Mucosa of descending colon (tissue), 3 donors: ENCODE data around the gene MSANTD7. TPM values are rescaled to one million over a fixed set of nuclear protein-coding genes. Genes with fewer than 3 reads are reported as not detected.
A peak's percentile ranks its signal among the peaks of the same experiment; 100 is the strongest.

Experiments
- ATAC-seq: fragments of 200-7000 bp; cut with Tn5 transposase; one replicate; pipeline ENCODE4 v1.9.1; 2020; ENCODE audit warnings: mild to moderate bottlenecking, moderate library complexity
- DNase-seq, 3 donors: peaks; one replicate each; pipeline ENCODE4 v3.0.0-alpha.2; 2020
- H3K36me3 ChIP-seq: fragments of 200-600 bp; one replicate; pipeline ENCODE4 v1.8.0; 2021; ENCODE audit warnings: low read depth, mild to moderate bottlenecking
- H3K4me1 ChIP-seq: fragments of 200-600 bp; one replicate; pipeline ENCODE4 v1.8.0; 2021; ENCODE audit warnings: low read depth, mild to moderate bottlenecking
- H3K4me3 ChIP-seq: fragments of 200-600 bp; one replicate; pipeline ENCODE4 v1.8.0; 2021; ENCODE audit warnings: mild to moderate bottlenecking
- H3K9me3 ChIP-seq: fragments of 200-600 bp; one replicate; pipeline ENCODE4 v1.8.0; 2021; ENCODE audit warnings: mild to moderate bottlenecking
- CTCF ChIP-seq: fragments of 200-600 bp; IDR thresholded peaks from one replicate; pipeline ENCODE4 v1.8.0; 2022; ENCODE audit warnings: antibody characterized with exemption, mild to moderate bottlenecking
- intact Hi-C, 2 donors: fragments of 100-400 bp; cut with DNase I in 1 of 2; cut with micrococcal nuclease in 1 of 2; formaldehyde crosslinking; loops; one replicate each; pipeline versions ENCODE4 v1.11.0 to v1.11.1; 2022; cut with DNase I, micrococcal nuclease
- total RNA-seq, 3 donors: library from RNA; stranded (reverse); fragmentation: NEBNext Ultra II Directional in 2 of 3; extraction: Animal tissue kit (Norgen Biotek cat#: 25700) in 2 of 3; gene quantifications; one replicate each; pipeline versions ENCODE4 v1.2.1 to v1.2.4, GENCODE V29; 2021 to 2023
- donor health status: DM: no; HTN: no; CAD: no; lungs with moderate emphysema.
- donor health status: DM: no; HTN: no; CAD: no.
- donor health status: DM: no; HTN: yes; CAD: no.

The MSANTD7 gene
- total RNA-seq, 3 donors from 2014 or later = 11.2 to 14.1 (median 14.0) TPM

- Histone ChIP-seq H3K4me3 (peak overlapping the region; percentile 91), H3K9me3 (no peaks in the 10 kb centered on the region), H3K4me1 (peaks cover 9% of the 10 kb centered on the region), H3K36me3 (peaks cover 6% of the 10 kb centered on the region)
- peak; percentile 3 for ATAC-seq
- intact Hi-C loops = no loop called here
- no peak for TF ChIP-seq CTCF
- peak; percentile 30 to 65 (median 54) for DNase-seq
These were observed 1.2 kb downstream of the MSANTD7 start for GRCh38 chr10:14839305-14839695.

GRCh38 chr10:14840178-14840577 is 2.1 kb downstream of the MSANTD7 start:
- no peak for DNase-seq
- Histone ChIP-seq H3K4me1 (peaks cover 9% of the 10 kb centered on the region), H3K4me3 (no peak overlapping the region), H3K36me3 (peaks cover 6% of the 10 kb centered on the region), H3K9me3 (no peaks in the 10 kb centered on the region)
- ATAC-seq = no peak
- intact Hi-C loops = no loop called here
- TF ChIP-seq CTCF = no peak

GRCh38 chr10:14843327-14843988 is 5.4 kb downstream of the MSANTD7 start:
- no peak for DNase-seq
- no peak for TF ChIP-seq CTCF
- Histone ChIP-seq H3K4me3 (no peak overlapping the region), H3K9me3 (no peaks in the 10 kb centered on the region), H3K4me1 (peaks cover 9% of the 10 kb centered on the region), H3K36me3 (peaks cover 6% of the 10 kb centered on the region)
- intact Hi-C loops = no loop called here
- no peak for ATAC-seq

- Histone ChIP-seq H3K4me3 (no peak overlapping the region), H3K4me1 (no peaks in the 10 kb centered on the region), H3K36me3 (peaks cover 6% of the 10 kb centered on the region), H3K9me3 (no peaks in the 10 kb centered on the region)
- intact Hi-C loops = no loop called here
- no peak for DNase-seq
- no peak for TF ChIP-seq CTCF
- no peak for ATAC-seq
These were observed 6.8 kb downstream of the MSANTD7 start for GRCh38 chr10:14844948-14845347.

GRCh38 chr10:14852236-14852635 is 14.1 kb downstream of the MSANTD7 start:
- intact Hi-C loops = no loop called here

More at GRCh38 chr10:14852236-14852635, 14.1 kb downstream of the MSANTD7 start:
- no peaks in the 10 kb centered on the region for H3K36me3 ChIP-seq
- no peaks in the 10 kb centered on the region for H3K4me1 ChIP-seq
- DNase-seq = no peak
- TF ChIP-seq CTCF = no peak
- no peak overlapping the region for H3K4me3 ChIP-seq
- H3K9me3 ChIP-seq = no peaks in the 10 kb centered on the region
- no peak for ATAC-seq
